ENCODE data around the gene FSTL4.

DNA sequence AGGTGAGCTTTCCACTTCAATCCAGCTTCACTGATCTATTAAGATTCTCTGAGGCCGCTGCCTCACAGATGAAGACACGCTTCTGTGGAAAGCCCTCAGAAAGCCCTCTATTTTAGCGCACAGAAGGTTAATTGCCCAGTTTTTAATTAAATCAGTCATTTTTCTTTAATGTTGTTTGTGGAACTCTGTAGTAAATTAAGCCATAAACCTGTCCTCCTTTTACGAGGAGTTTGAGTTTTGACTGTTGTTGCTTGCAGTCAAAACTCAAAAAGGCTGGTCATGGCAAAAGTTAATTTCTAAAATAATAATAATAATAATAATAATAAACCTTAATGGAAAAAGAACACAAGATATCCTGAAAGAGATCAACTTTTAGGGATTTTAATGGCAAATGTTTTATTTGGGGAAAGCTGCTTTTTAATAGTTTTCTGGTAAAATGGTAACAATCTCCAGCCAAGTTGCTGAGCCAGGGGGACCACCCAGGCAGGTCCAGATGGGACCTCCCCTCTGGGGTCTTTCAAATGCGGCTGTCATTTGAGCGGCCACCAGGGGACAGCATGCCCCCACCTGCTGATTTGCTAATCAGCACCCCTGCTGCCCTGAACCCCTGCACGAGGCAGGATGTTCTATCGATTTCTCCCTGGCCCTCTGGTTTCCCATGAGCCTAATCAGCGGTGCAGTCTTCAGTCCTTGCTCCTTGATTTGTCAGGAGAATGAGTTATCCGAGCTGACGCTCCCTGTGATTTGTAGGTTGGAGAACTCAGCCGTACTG lies 247.2 kb downstream of the FSTL4 start:
- no peak for TF ChIP-seq POLR2A (IDR thresholded peaks at IDR 0.05; ENCODE audit: insufficient read depth in 1 of 2, low read depth in 2 of 2, low read length in 2 of 2)
- TF ChIP-seq TCF7L2 (IDR thresholded peaks at IDR 0.05; ENCODE audit: low read depth, low read length): no peak
- no peak for TF ChIP-seq MXI1 (IDR thresholded peaks at IDR 0.05; ENCODE audit: borderline replicate concordance, low read depth, low read length)

Measured in HepG2 (cell line).